B cell (primary cell): Measurements from ENCODE around the gene ASCC2. TPM values are rescaled to one million over a fixed set of nuclear protein-coding genes. Genes with fewer than 3 reads are reported as not detected.

Source experiments
- ATAC-seq: fragments of 200-7000 bp; cut with Tn5 transposase; one replicate; pipeline ENCODE4 v1.10.0; 2021; ENCODE audit warnings: low read depth, mild to moderate bottlenecking, moderate number of reproducible peaks, moderate library complexity
- CTCF ChIA-PET: fragments of 350-600 bp; sonication (Branson Sonifier 250); formaldehyde crosslinking; loops from one replicate; lab custom pipeline; 2021; ENCODE audit warnings: antibody characterized with exemption, inconsistent platforms; lab: Charles Lee
- POLR2A ChIA-PET: fragments of 350-600 bp; sonication (Branson Sonifier 250); formaldehyde crosslinking; loops from one replicate; lab custom pipeline; 2021; ENCODE audit warnings: antibody characterized with exemption; lab: Charles Lee
- DNase-seq: peaks from one replicate; pipeline ENCODE4 v3.0.0; 2013
- H2AFZ ChIP-seq: 2 replicates; pipeline ENCODE4 v1.6.1; 2012; ENCODE audit warnings: mild to moderate bottlenecking, low read depth, low read length; ENCODE audit not compliant: insufficient read depth, poor library complexity, severe bottlenecking
- H3K27ac ChIP-seq, 2 donors: 1 replicate in 1 of 2; 2 replicates in 1 of 2; pipeline ENCODE4 v1.5.1; 2012 to 2013; ENCODE audit warnings: low read length in 2 of 2, mild to moderate bottlenecking in 2 of 2, moderate library complexity in 1 of 2
- H3K27me3 ChIP-seq, 4 experiments: fragments of 200-600 bp in 1 of 4; sonication (generic) in 1 of 4; replicated peaks in 1 of 4; 1 replicate in 2 of 4; 2 replicates in 2 of 4; pipeline versions ENCODE4 v1.6.1 to v1.7.0; 2013 to 2016; ENCODE audit warnings: low read length in 3 of 4, mild to moderate bottlenecking in 2 of 4, mixed read lengths in 1 of 4, moderate library complexity in 1 of 4; ENCODE audit not compliant: insufficient read depth in 4 of 4, control insufficient read depth in 3 of 4; ENCODE audit errors: control extremely low read depth in 1 of 4
- H3K36me3 ChIP-seq, 2 experiments: replicated peaks in 1 of 2; 1 replicate in 1 of 2; 2 replicates in 1 of 2; pipeline versions ENCODE4 v1.6.1 to v1.7.1; 2013; ENCODE audit warnings: low read length in 1 of 2; ENCODE audit not compliant: insufficient read depth in 2 of 2, control insufficient read depth in 1 of 2; ENCODE audit errors: control extremely low read depth in 1 of 2, extremely low read depth in 1 of 2
- H3K4me1 ChIP-seq, 2 donors: fragments of 200-600 bp in 1 of 2; sonication (generic) in 1 of 2; 1 replicate in 1 of 2; 2 replicates in 1 of 2; pipeline versions ENCODE4 v1.5.1 to v1.6.1; 2013 to 2017; ENCODE audit warnings: low read length in 2 of 2; ENCODE audit not compliant: control insufficient read depth in 2 of 2, insufficient read depth in 2 of 2
- H3K4me2 ChIP-seq: replicated peaks from 2 replicates; pipeline ENCODE3; 2012; ENCODE audit warnings: mild to moderate bottlenecking, low read depth, low read length; ENCODE audit not compliant: poor library complexity, severe bottlenecking
- H3K4me3 ChIP-seq, 5 experiments: fragments of 200-600 bp in 1 of 5; sonication (generic) in 1 of 5; 1 replicate in 3 of 5; 2 replicates in 2 of 5; pipeline versions ENCODE4 v1.5.1 to v1.7.0; 2011 to 2016; ENCODE audit warnings: low read length in 4 of 5, mild to moderate bottlenecking in 4 of 5, low read depth in 2 of 5, control low read depth in 1 of 5, moderate library complexity in 1 of 5; ENCODE audit not compliant: insufficient read depth in 1 of 5; ENCODE audit errors: control extremely low read depth in 1 of 5, extremely low read depth in 1 of 5
- H3K79me2 ChIP-seq: fragments of 200-600 bp; sonication (generic); one replicate; pipeline ENCODE4 v1.6.0; 2016; ENCODE audit warnings: low read length; ENCODE audit not compliant: control insufficient read depth, insufficient read depth
- H3K9ac ChIP-seq: fragments of 200-600 bp; sonication (generic); 2 replicates; pipeline ENCODE4 v1.6.1; 2017; ENCODE audit warnings: mild to moderate bottlenecking, low read length, moderate library complexity
- H3K9me3 ChIP-seq, 3 donors: one replicate each; pipeline versions ENCODE4 v1.6.1 to v1.7.1; 2013; ENCODE audit warnings: low read length in 2 of 3; ENCODE audit not compliant: control insufficient read depth in 2 of 3, insufficient read depth in 1 of 3; ENCODE audit errors: control extremely low read depth in 1 of 3
- H4K20me1 ChIP-seq: 2 replicates; pipeline ENCODE4 v1.6.0; 2012; ENCODE audit warnings: mild to moderate bottlenecking, low read length; ENCODE audit not compliant: insufficient read depth, control insufficient read depth, poor library complexity, severe bottlenecking
- H3K27ac Mint-ChIP-seq: one replicate; pipeline ENCODE4 v1.8.0; 2021; ENCODE audit warnings: mixed read lengths
- H3K27me3 Mint-ChIP-seq: one replicate; pipeline ENCODE4 v1.8.0; 2021; ENCODE audit warnings: mixed read lengths
- H3K4me1 Mint-ChIP-seq: one replicate; pipeline ENCODE4 v1.8.0; 2021; ENCODE audit warnings: mixed read lengths
- H3K4me3 Mint-ChIP-seq: one replicate; pipeline ENCODE4 v1.8.0; 2021; ENCODE audit warnings: mixed read lengths
- H3K9me3 Mint-ChIP-seq: one replicate; pipeline ENCODE4 v1.8.0; 2022; ENCODE audit warnings: mixed read lengths; ENCODE audit not compliant: insufficient read depth
- EZH2 ChIP-seq: IDR thresholded peaks from 2 replicates; pipeline ENCODE4 v1.6.1; 2012; ENCODE audit warnings: borderline replicate concordance, low read depth, mild to moderate bottlenecking, moderate library complexity, low read length; ENCODE audit not compliant: insufficient read depth, poor library complexity, severe bottlenecking
- WGBS: methylation state at CpG from one replicate; pipeline ENCODE4 v1.1.5; 2013; ENCODE audit warnings: missing lambda C conversion rate; ENCODE audit not compliant: insufficient coverage; 5-methylcytosine and 5-hydroxymethylcytosine counted together
- intact Hi-C: fragments of 100-400 bp; cut with micrococcal nuclease; formaldehyde crosslinking; loops from one replicate; pipeline ENCODE4 v1.10.0; 2022
- polyA plus RNA-seq: library from polyadenylated mRNA; depleted of rRNA; stranded (reverse); fragments of >200 nt; gene quantifications from 2 replicates; pipeline ENCODE4 v1.2.3, GENCODE V29; 2012
- total RNA-seq, 2 donors: library from RNA; stranded (reverse); fragments of 120-200 nt in 1 of 2; gene quantifications; 1 replicate in 1 of 2; 2 replicates in 1 of 2; pipeline versions ENCODE4 v1.2.3 to v1.2.4, GENCODE V29; 2013 to 2022
- TF ChIP-seq, protein P1 (sequence below): fragments of 200-600 bp; IDR thresholded peaks from one replicate; pipeline ENCODE4 v1.8.0; 2022; ENCODE audit warnings: antibody characterized with exemption, mild to moderate bottlenecking

The ASCC2 gene
- total and polyA plus RNA-seq, 2 donors (not counting 1 experiment from before 2014, with no cell fraction given), result 81.1 to 84.0 TPM

DNA sequence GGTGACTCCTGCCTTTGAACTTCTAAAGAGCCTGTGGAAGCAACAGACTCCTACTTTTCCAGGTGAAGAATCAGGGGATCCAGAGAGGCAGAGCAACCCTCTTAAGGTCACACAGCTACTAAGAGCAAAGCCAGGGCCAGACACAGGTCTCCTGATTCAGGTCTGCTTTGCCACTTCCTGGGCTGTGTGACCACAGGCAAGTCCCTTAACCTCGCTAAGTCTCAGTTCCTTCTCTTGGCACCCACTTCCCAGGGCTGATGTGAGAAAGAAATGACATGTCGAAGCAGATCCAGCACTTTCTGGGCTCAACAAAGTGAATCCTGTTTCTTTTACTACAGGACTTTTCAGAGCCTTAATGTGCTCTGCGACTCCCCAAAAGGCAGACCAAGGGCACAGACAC, 40.7 kb downstream of the ASCC2 start:
- Histone ChIP-seq H4K20me1 (no peaks in the 10 kb centered on the region), H3K9me3 (no peaks in the 10 kb centered on the region), H3K36me3 (peaks cover 0 to 83% of the 10 kb centered on the region in 2 experiments), H3K27ac (no peak overlapping the region), H3K4me1 (peaks cover 7 to 24% of the 10 kb centered on the region in 2 donors), H3K4me2 (no peak overlapping the region), H3K27me3 (no peaks in the 10 kb centered on the region), H3K4me3 (no peak overlapping the region), H2AFZ (no peak overlapping the region), H3K79me2 (no peaks in the 10 kb centered on the region), H3K9ac (no peak overlapping the region)
- ChIA-PET CTCF (no interaction called here), POLR2A (no interaction called here)
- H3K27me3 Mint-ChIP-seq, result no peaks in the 10 kb centered on the region
- DNase-seq, result peak; percentile 34
- intact Hi-C loops, result no loop called here
- WGBS, result no CpG with 5 or more reads among the region's 3 CpGs
- TF ChIP-seq, protein P1, sequence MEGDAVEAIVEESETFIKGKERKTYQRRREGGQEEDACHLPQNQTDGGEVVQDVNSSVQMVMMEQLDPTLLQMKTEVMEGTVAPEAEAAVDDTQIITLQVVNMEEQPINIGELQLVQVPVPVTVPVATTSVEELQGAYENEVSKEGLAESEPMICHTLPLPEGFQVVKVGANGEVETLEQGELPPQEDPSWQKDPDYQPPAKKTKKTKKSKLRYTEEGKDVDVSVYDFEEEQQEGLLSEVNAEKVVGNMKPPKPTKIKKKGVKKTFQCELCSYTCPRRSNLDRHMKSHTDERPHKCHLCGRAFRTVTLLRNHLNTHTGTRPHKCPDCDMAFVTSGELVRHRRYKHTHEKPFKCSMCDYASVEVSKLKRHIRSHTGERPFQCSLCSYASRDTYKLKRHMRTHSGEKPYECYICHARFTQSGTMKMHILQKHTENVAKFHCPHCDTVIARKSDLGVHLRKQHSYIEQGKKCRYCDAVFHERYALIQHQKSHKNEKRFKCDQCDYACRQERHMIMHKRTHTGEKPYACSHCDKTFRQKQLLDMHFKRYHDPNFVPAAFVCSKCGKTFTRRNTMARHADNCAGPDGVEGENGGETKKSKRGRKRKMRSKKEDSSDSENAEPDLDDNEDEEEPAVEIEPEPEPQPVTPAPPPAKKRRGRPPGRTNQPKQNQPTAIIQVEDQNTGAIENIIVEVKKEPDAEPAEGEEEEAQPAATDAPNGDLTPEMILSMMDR, result no peak
- no peak for TF ChIP-seq EZH2
- no peak overlapping the region for H3K27ac Mint-ChIP-seq
- no peak overlapping the region for H3K4me3 Mint-ChIP-seq
- H3K9me3 Mint-ChIP-seq, result no peaks in the 10 kb centered on the region
- peaks cover 11% of the 10 kb centered on the region for H3K4me1 Mint-ChIP-seq
- ATAC-seq, result no peak

DNA sequence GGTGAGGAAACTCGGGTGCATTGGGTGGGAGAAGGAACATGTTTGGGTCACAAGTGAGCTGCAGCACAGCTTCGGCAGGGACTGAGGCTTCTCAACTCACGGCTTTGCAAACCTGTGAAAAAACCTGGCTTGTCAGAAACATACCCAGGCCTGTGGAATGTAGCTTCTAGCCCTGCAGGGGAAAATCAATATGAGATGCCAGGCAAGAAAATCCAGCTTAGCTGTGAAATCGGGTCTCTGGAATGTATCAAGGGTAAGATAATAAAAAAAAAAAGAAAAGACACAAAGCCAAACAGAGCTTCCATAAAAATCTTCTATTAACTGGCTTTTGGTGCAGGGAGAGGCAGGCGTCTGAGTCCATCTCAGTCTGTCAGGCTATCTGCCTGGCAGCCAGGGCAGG, 42.4 kb downstream of the ASCC2 start:
- no peak overlapping the region for H3K4me3 Mint-ChIP-seq
- no peak overlapping the region for H3K27ac Mint-ChIP-seq
- WGBS, result 100% methylated on average over 4 of the region's 5 CpGs
- POLR2A ChIA-PET, result no interaction called here
- no peak for TF ChIP-seq EZH2
- TF ChIP-seq, protein P1, result no peak
- CTCF ChIA-PET, result no interaction called here
- H3K4me1 Mint-ChIP-seq, result peaks cover 11% of the 10 kb centered on the region
- Histone ChIP-seq H3K9me3 (no peaks in the 10 kb centered on the region), H3K4me3 (no peak overlapping the region), H3K27ac (no peak overlapping the region), H3K36me3 (peaks cover 0 to 78% of the 10 kb centered on the region in 2 experiments), H3K27me3 (no peaks in the 10 kb centered on the region), H3K4me2 (no peak overlapping the region), H3K9ac (no peak overlapping the region), H3K4me1 (peaks cover 7 to 24% of the 10 kb centered on the region in 2 donors), H3K79me2 (no peaks in the 10 kb centered on the region), H2AFZ (no peak overlapping the region), H4K20me1 (no peaks in the 10 kb centered on the region)
- H3K27me3 Mint-ChIP-seq, result no peaks in the 10 kb centered on the region
- H3K9me3 Mint-ChIP-seq, result no peaks in the 10 kb centered on the region
- no peak for ATAC-seq
- DNase-seq, result no peak
- intact Hi-C loops, result no loop called here
